HEK293 (cell line): ENCODE data around the gene TFEC.

Experiments
- PRDM1 ChIP-seq: fragments of 450-650 bp; formaldehyde crosslinking; IDR thresholded peaks from 2 replicates; pipeline ENCODE4; 2016; ENCODE audit warnings: missing biosample characterization, missing genetic modification characterization
- ZNF292 ChIP-seq: fragments of 450-650 bp; formaldehyde crosslinking; IDR thresholded peaks from 2 replicates; pipeline ENCODE4 v1.5.1; 2016; ENCODE audit warnings: low read depth, missing biosample characterization, missing genetic modification characterization, borderline replicate concordance
- ZNF311 ChIP-seq: fragments of 450-650 bp; formaldehyde crosslinking; IDR thresholded peaks from 2 replicates; pipeline ENCODE4 v1.5.1; 2017; ENCODE audit warnings: missing biosample characterization, missing genetic modification characterization, borderline replicate concordance
- ZNF624 ChIP-seq: fragments of 450-650 bp; formaldehyde crosslinking; IDR thresholded peaks from 2 replicates; pipeline ENCODE4 v1.5.1; 2017; ENCODE audit warnings: missing biosample characterization, missing genetic modification characterization
- TF ChIP-seq, protein P1 (sequence below): fragments of 450-650 bp; formaldehyde crosslinking; IDR thresholded peaks from 2 replicates; pipeline ENCODE4 v1.5.1; 2016; ENCODE audit warnings: missing biosample characterization, missing genetic modification characterization

DNA sequence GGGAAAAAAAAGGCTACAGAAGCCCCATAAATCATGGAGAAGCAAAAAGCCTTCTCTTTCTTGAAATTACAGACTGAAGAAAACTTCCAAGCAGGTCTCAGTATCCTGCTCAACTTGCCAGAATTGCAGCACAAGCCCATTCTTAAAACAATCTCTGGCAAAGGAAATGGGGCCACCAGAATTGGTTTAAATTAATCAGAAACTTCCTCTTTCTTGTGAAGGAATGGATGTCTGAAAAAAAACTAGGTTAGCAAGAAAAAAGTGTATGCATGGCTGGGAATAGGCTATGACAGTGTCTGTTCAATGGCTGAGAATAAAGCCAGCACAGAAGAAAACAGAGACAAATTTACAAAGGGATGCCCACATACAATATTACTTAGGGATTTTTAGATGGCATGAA, 59.1 kb downstream of the TFEC start:
- TF ChIP-seq, protein P1, sequence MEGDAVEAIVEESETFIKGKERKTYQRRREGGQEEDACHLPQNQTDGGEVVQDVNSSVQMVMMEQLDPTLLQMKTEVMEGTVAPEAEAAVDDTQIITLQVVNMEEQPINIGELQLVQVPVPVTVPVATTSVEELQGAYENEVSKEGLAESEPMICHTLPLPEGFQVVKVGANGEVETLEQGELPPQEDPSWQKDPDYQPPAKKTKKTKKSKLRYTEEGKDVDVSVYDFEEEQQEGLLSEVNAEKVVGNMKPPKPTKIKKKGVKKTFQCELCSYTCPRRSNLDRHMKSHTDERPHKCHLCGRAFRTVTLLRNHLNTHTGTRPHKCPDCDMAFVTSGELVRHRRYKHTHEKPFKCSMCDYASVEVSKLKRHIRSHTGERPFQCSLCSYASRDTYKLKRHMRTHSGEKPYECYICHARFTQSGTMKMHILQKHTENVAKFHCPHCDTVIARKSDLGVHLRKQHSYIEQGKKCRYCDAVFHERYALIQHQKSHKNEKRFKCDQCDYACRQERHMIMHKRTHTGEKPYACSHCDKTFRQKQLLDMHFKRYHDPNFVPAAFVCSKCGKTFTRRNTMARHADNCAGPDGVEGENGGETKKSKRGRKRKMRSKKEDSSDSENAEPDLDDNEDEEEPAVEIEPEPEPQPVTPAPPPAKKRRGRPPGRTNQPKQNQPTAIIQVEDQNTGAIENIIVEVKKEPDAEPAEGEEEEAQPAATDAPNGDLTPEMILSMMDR (tag by site-specific recombination): no peak
- TF ChIP-seq ZNF311: no peak
- TF ChIP-seq ZNF624 (tag by site-specific recombination): no peak
- TF ChIP-seq ZNF292 (tag by site-specific recombination): no peak
- no peak for TF ChIP-seq PRDM1
